GM10847 (cell line): ENCODE measurements around the gene DLGAP4.

ENCODE experiments used
- POLR2A ChIP-seq: IDR thresholded peaks from 2 replicates; pipeline ENCODE4 v1.6.1; 2011; ENCODE audit not compliant: insufficient read length; ENCODE audit errors: extremely low read depth

Gene DLGAP4

DNA sequence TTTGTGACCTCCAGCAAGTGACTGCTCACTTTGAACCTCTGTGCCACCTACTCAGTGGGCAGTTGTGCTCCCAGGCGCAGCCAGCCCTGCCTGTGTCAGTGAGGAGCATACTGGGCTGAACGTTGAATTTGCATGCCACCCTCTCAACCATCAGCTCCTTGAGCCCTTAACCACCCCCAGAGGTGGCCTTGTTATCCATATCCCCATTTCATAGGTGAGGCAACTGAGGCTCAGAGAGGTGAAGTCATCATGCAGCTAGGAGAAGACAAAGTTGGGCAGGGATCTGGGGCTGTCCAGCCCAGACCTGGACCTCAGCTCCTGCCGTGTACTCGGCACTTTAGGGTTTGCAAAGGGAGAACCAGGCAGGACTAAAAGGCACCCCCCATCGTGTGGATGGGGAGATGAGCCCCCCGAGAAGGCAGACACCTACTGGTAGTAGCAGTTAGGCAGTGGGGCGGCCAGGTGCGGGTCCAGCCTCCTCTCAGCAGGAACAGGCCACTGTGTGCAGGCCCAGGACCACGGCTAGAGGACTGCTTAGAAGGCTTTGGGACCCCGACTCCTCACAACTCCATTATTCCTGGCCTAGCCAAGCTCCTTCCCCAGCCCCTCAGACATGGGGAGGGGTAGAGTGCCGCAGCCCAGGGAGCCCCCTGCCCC lies 134.4 kb downstream of the DLGAP4 start:
- no peak for TF ChIP-seq POLR2A

DNA sequence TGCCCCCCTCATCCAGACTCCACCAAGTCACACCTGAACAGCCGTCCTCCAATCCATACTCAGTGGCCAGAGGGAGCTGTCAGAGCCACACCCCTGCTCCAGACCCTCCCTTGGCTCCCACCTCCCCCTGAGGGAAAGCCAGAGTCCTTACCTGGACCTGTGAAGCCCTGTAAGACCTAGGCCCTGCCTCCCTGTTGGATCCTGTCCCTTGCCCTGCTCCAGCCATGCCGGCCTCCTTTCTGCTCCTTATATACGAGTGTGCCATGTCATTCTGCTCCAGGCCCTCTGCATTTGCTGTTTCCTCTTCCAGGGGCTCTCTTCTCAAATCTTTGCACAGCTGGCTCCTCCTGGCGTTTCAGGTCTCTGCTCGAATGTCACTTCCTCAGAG lies 134.9 kb downstream of the DLGAP4 start:
- TF ChIP-seq POLR2A = no peak

DNA sequence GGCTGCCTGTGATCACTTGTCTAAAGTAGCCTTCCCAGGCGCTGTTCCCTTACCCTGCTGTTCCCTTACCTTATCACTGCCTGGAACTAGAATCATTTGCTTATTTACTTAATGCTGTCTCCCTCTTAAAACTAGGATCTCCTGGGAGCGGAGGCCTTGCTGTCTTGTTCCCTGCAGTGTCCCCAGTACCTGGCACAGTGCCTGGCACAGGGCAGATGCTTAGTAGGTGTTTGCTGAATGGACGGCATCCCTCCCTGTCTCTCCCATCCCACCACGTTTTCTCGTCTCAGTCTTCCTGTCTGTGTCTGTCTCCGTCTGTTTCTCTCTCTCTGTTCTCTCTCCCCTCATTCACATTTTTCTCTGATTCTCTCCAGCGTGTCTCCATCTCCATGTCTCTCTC lies 135.3 kb downstream of the DLGAP4 start:
- no peak for TF ChIP-seq POLR2A

DNA sequence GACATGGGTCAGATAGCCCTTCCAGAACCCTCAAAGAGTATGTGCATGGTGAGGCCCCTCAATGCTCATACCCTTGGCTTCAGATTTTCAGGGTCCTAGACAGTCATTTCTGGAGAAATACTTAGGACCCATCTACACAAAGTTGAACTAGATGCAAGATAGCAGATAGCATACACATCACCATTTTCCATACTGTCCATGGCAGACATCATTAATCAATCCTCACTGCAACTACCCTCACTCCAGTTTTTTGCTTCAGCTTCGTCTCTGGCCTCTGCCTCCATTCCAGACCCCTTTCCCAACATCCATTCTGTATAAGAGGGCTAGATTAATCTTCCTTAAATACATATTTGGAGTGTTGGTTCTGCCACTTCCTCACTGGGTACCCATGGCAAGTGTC lies 139.7 kb downstream of the DLGAP4 start:
- TF ChIP-seq POLR2A = no peak

DNA sequence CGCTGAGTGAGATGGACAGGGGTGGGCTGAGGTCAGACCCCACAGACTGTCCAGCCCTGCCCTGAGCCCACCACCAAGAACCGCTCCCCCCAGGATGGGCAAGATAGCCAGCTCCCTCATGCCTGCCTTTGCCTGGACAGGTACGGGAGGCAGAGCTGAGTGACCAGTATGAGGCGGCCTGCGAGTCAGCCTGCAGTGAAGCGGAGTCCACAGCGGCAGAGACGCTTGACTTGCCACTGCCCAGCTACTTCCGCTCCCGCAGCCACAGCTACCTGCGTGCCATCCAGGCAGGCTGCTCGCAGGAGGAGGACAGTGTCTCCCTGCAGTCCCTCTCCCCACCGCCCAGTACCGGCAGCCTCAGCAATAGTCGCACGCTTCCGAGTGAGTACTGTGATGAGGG lies 140.4 kb downstream of the DLGAP4 start:
- TF ChIP-seq POLR2A = no peak

DNA sequence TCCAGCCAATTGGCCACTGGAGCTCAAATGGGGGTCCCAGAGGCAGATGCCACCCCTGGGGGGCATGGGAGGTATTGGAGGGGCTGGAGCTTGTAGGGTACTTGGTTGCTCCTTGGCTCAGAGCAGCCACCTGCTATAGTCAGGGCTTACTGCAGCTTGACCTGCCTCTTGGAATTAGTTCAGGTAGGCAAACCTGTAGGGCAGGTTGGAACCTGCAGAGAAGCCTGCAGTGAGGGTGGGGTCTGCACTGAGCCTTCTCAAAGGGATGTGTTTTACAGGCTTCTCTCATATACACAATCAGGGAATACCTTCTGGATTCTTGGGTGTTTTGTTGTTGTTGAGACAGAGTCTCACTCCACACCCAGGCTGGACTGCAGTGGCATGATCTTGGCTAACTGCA lies 141.0 kb downstream of the DLGAP4 start:
- TF ChIP-seq POLR2A = no peak

DNA sequence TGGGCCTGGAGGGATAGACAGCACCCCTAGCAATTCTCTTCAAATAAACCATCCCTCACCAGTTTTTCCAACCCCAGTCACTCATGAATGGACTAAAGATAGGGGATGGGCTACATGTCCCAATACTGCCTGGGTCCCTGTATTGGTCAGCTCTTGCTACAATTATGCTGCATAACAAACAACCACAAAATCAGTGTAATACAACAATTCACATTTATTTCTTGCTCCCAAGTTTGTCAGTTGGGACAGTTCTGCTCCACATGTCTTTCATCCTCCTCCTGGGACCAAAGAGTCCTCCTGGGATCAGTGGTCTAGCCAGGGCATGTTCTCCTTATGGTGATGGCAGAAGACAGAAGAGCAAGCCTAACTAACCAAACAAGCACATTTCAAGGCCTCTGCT lies 143.5 kb downstream of the DLGAP4 start:
- TF ChIP-seq POLR2A = no peak

DNA sequence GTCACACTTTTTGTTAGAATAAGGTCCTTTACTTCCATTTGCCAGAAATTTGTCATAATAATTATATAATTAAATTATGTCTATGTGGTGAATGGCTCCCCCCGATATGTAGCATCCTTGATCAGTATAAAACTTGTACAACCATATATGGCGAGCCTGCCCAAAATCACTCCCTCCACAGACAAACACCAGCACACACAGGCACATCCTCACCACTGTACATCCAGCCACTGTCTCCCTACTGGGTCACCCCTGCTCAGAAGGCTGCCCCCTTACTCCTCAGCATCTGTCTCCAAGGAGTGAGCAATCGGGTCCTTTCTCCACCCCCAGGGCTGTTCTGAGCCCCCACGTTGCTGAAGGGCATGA lies 148.2 kb downstream of the DLGAP4 start:
- no peak for TF ChIP-seq POLR2A

DNA sequence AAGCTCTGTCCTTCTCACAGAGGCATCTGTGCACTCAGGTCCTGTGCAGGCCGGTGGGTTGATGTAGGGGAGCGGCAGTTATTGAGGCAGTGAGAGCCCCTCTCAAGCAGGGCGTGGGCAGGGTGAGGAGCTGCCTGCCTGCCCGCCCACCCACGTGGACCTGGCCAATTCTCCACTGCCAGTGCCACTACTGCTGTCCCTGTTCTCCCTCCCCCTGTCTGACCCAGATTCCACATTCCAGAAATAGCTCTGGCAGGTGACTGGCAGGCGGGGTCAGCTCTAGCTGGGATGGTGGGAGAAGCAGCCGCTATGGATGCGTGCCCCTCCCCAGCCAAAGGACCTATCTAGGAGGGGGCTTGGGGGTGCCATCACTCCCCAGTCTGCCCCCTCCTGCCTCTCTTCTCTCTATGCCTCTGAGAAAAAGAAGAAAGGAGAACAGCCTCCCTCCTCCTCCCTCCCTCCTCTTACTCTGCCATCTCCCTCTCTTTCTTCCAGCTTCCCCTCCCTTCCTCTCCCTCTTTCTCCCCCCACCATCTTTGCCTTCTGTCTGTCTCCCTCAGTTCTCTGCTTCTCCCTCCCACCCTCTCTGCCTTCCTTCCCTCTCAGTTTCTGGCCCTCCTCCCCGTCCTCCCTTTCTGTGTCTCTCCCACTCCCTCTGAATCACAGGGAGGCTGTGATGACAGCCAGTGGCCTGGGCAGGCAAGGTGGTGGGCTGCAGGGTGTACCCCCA lies 148.7 kb downstream of the DLGAP4 start:
- TF ChIP-seq POLR2A = no peak

DNA sequence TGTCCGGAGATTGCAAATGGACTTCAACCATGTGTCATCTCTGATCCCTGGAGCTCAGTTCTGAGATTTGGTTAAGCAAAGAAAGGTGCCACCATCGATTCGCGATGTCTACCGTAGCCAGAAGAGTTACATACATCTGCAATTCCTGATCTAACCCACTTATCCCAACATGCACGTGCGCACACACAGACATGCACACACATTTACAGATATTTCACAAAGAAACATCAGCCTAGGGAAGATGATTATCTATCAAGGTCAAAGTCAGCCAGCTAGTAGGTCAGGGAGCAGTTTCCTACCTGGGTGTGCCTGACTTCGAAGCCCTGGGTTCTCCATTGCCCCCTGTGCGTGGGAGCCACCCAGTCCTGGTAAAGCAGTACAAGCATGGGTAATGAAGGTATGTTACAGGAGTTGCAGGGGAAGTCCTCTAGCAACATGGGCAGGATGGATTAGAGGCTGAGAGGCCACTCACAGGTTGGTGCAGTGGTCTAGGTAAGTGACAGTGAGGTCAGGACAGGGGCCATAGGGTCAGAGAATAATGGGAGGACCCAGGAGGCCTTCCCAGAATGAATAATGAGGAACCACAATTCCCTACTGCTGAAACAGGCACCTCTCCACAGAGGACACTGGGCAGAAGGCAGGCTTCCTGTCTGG lies 150.0 kb downstream of the DLGAP4 start:
- no peak for TF ChIP-seq POLR2A

DNA sequence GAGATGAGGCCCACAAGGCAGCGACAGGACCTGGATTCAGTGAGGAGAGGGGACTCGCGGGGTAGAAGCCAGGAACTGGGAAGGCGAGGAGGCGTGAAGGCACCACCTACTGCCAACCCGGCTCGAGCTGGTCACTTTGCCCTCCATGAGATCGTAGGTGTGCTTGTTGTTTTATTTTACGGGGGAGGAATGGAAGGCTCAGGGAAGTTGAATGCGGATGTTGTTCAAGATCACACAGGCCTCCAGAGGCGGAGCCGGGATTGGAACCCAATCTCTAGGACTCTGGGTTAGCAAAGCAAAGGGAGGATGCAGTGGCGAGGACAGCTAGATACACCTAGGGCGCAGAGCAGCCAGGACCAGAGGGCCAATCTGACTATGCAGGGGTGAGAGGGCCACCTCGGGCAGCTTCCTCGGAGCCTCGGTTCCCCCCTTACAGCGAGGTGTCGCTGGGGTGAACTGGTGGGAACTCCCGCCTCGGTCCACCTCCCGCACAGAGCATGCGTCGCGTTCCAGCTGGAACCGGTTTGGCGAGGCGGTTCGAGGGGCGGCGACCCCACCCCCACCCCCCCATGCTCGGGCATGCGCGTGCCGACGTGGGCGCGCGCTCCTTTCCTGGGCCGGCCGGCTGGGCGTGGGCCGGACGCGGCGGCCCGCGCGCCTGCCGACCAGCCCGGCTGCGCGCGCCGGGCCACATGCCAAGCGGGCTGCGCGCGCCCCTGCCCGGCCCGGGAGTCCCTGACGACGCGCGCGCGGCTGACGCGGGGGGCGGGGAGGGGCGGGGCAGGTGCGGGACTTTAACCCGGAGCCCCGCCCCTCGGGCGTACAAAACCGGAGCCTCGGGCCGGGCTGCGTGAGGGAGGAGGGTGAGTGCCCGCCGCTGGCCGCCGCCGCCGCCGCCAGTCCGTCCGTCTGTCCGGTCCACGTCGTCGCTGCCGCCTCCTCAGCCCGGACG lies 154.8 kb downstream of the DLGAP4 start:
- TF ChIP-seq POLR2A = peak; percentile 31

DNA sequence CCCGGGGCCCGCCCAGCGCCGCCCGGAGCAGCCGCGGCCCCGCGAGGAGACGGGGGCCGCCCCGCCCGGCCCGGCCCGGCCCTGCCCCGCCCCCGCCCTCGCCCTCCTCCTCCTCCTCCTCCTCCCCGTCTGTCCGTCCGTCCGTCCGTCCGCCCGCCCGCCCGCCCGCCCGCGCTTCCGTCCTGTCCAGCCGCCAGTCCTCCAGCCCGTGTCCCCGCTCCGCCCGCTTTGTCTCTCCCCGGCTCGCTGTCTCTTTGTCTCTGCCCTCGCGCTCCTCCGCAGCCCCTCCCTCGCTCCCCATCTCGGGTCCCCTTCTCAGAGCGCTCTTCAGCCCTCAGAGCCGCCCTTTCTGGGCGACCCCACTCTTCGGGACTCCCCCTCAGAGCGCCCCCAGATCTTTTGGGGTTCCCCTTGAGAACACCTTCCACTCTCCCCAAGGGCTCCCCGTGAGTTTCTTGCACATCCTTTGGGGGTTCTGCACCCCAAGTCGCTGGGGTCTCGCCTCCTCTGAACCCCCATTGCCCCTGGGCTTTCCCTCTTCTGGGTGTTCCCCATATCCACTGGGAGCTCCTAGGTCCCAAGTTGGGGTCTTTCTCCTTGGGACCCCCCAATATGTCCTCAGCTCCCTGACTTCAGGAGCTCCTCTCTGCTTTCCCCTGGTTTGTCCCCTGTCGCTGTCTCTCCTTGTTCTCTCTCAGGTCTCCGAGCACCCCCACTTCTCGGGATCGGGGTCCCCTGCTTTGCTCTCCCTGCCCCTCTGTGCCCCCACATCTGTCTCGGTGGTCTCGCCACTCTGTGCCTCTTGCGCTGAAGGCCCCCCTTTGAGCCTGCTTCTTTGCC lies 155.7 kb downstream of the DLGAP4 start:
- TF ChIP-seq POLR2A = no peak

DNA sequence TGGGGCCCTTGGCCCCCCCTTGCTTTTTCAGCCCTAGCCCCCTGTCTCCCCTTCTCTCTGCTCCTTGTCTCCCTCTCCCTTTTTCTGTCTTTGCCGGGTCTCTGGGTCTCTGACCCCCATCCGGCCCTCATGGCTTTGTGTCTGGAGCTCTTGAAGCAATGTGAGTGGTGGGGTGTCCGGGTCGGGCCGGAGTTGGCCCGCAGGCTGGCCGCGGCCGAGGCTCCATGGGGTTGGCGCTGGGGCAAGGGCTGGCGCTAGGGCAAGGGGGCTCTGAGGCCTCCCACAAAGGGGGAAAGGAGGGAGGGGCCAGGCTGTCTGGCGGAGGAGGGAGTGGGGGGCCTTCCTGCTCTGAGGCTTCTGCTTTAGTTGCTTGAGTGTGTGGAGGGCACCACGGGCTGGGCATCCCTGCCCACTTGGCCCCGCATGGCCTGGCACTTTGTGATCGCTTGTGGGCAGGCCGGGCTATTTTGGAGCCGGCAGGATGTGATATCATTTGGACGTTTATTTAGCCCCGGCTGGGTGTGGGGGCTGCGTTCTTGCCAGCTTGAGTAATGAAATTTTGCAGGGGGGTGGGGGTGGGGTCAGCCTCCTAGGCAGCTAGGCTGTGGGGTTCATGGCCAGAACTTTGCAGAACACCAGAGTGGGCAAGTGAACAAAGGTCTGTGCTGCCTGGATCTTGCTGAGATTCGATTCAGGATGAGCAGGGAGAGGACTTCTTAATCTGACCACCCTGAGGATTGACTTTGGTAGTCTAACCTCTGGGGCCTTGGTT lies 156.5 kb downstream of the DLGAP4 start:
- TF ChIP-seq POLR2A = no peak

DNA sequence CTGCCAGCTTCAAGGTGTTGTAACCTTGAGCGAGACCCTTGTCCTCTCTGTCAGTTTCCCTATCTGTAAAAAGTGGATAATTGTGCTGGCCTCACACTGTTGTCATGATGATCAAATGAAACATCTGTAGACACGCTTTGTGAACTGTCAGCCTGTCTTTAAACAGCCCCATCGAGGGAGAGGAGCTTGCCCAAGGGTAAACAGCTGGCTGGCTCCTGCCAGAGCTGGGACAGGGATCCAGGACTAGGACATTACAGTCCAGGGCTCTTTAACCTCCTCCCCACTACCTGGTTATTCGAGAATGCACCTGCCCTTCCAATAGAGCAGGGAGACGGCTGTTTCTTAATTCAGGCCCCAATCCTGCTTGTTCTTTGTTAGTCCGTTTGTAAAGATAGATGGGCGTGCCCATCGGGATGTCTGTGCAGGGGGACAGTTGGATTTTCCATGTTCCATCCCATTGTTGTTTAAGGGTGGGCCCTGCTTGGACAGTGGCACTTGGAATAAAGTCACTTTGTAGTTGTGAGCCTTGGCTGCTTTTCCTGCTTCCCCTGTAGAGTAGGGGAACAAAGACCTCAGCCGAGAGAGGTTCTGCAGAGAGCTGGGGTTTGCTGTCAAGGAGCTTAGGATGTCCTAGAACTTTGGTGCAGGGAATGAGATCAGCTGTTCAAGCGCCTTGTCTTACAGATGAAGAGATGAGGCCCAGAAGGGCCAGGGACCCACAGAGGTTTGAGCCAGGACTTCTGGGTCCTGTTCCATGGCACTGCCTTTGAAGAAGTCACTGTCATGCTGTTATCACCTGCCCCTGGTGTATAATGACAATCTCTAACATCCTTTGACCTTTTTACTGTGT lies 157.3 kb downstream of the DLGAP4 start:
- TF ChIP-seq POLR2A = no peak
